Measurements from ENCODE around the gene EML4.

EML4 gene

DNA sequence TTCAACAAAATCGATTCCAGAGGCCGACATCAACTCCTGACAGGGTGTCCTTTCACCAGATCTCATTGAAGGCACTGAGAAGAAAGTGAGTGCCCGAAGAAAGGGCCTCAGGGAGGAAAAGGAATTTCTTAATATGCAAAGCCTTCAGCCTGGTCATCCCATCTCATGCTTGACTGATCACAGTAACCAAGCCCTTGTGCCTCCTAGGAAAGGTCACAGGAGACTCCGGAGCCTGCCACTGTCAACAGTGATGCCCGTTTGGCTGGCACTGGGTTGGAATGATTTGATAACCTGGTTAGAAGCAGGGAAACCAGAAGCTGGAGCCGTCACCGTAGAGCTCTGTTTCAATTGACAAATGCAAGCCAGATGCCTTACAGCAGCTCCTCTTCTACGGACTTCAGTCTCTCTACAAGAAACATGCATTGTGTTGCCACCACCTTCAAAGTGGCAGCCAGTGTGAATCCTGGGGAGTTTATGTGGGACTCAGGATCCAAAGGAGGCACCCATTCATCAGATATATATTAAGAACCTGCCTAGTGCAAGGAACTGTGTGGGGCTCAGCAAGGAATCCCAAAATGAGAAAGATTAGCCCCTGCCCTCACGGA is 167.3 kb downstream of the EML4 start:
- H3K27me3 Mint-ChIP-seq (ENCODE audit: low read depth, poor library complexity): peaks cover 3% of the 10 kb centered on the region
- no peak for DNase-seq
- peak overlapping the region; percentile 34 for H3K27ac Mint-ChIP-seq
- peaks cover 41% of the 10 kb centered on the region for H3K4me1 Mint-ChIP-seq
- H3K9me3 Mint-ChIP-seq: no peaks in the 10 kb centered on the region
- peaks cover 86% of the 10 kb centered on the region for H3K36me3 Mint-ChIP-seq (ENCODE audit: low read depth)
- TF ChIP-seq, protein P1, sequence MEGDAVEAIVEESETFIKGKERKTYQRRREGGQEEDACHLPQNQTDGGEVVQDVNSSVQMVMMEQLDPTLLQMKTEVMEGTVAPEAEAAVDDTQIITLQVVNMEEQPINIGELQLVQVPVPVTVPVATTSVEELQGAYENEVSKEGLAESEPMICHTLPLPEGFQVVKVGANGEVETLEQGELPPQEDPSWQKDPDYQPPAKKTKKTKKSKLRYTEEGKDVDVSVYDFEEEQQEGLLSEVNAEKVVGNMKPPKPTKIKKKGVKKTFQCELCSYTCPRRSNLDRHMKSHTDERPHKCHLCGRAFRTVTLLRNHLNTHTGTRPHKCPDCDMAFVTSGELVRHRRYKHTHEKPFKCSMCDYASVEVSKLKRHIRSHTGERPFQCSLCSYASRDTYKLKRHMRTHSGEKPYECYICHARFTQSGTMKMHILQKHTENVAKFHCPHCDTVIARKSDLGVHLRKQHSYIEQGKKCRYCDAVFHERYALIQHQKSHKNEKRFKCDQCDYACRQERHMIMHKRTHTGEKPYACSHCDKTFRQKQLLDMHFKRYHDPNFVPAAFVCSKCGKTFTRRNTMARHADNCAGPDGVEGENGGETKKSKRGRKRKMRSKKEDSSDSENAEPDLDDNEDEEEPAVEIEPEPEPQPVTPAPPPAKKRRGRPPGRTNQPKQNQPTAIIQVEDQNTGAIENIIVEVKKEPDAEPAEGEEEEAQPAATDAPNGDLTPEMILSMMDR (IDR thresholded peaks at IDR 0.05): no peak
- no peak overlapping the region for H3K4me3 Mint-ChIP-seq

DNA sequence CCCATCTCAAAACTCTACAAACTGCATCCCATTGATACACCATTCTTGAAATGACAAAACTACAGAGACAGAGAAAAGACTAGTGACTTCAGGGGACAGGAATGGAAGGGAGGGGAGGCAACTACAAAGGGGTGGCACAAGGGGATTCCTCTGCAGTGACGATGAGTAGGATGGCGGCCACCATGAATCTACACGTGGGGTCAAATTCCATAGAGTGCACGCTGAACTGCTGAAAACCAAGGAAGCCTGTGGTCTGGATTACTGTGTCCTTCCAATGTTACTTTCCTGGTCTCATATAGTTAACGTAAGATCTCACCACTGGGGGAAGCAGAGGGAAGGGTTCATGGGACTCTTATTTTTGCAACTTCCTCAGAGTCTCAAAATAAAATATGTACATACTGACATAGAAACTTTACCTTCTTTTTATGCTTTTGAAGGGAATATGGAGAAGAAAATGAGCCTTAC is 168.2 kb downstream of the EML4 start:
- Mint-ChIP-seq H3K27ac (no peak overlapping the region), H3K4me3 (no peak overlapping the region), H3K4me1 (peaks cover 50% of the 10 kb centered on the region), H3K36me3 (ENCODE audit: low read depth) (peaks cover 77% of the 10 kb centered on the region), H3K27me3 (ENCODE audit: low read depth, poor library complexity) (peaks cover 3% of the 10 kb centered on the region), H3K9me3 (no peaks in the 10 kb centered on the region)
- DNase-seq: no peak
- TF ChIP-seq, protein P1 (IDR thresholded peaks at IDR 0.05): no peak

DNA sequence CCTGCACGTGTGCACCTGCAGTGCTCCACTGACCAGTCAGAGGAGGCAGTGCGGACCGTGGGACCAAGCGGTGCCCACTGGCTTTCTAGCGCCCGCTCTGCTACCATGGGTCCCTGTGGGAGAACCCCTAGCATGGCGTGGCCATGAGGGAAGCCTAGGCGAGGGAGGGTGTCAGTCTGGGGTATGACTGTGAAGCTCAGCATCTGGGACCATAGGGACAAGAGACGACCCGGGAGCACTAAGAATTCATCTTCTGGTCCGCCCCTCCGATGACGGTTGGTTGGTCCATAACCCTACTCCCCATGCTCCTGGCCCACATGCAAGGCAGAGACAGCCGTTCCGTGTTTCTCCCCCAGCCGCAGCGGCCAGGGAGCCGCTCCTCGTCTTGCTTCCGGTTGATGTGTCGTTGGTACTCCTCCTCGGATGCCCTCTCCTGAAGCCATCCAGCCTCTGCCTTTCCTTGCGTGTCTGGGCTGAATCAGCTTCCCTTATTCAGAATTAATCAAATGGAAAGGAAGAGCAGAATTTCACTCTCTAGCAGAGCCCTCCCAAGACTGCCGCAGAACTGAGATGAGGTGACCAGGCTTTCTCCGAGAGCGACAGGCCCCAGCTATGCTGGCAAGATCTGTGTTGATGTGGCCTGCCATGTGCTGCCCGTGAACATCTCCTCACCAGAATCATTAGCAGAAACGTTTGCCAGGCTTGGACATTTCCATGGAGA is 168.9 kb downstream of the EML4 start:
- no peak for DNase-seq
- TF ChIP-seq, protein P1 (IDR thresholded peaks at IDR 0.05): no peak
- Mint-ChIP-seq H3K4me1 (peaks cover 56% of the 10 kb centered on the region), H3K27me3 (ENCODE audit: low read depth, poor library complexity) (peaks cover 3% of the 10 kb centered on the region), H3K27ac (peak overlapping the region; percentile 48), H3K9me3 (no peaks in the 10 kb centered on the region), H3K4me3 (no peak overlapping the region), H3K36me3 (ENCODE audit: low read depth) (peaks cover 72% of the 10 kb centered on the region)

DNA sequence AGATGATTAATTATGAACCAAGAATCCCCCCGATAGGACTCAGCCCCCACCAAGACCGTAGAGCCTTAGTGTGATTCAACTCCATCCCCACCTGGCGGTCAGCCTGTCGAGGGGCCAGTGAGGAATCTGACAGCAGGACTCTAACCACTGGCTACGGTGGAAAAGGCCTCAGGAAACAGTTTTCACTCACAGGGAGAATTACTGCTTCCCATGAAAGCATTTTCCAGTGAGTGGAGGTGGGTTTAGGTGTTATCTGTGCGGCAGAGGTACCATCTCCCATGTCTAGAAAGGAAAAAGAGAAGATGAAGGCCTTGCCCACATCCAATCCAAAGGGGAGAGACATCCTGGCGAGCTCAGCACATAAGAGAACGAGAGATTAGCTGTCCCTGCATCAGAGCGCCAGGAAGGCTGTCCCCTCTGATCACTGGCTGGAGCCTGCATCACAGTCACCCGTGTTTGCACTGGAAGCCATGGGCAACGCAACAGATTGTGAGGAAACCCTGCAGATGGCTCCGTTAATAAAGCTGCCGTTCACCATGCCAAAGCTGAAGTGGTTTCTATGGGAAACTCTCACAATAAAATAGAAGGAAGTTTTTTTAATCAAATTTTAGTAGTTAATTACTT is 169.5 kb downstream of the EML4 start:
- H3K27ac Mint-ChIP-seq: peak overlapping the region; percentile 15
- peaks cover 63% of the 10 kb centered on the region for H3K4me1 Mint-ChIP-seq
- no peaks in the 10 kb centered on the region for H3K9me3 Mint-ChIP-seq
- H3K36me3 Mint-ChIP-seq (ENCODE audit: low read depth): peaks cover 69% of the 10 kb centered on the region
- TF ChIP-seq, protein P1 (IDR thresholded peaks at IDR 0.05): no peak
- no peak for DNase-seq
- H3K4me3 Mint-ChIP-seq: no peak overlapping the region
- peaks cover 3% of the 10 kb centered on the region for H3K27me3 Mint-ChIP-seq (ENCODE audit: low read depth, poor library complexity)

DNA sequence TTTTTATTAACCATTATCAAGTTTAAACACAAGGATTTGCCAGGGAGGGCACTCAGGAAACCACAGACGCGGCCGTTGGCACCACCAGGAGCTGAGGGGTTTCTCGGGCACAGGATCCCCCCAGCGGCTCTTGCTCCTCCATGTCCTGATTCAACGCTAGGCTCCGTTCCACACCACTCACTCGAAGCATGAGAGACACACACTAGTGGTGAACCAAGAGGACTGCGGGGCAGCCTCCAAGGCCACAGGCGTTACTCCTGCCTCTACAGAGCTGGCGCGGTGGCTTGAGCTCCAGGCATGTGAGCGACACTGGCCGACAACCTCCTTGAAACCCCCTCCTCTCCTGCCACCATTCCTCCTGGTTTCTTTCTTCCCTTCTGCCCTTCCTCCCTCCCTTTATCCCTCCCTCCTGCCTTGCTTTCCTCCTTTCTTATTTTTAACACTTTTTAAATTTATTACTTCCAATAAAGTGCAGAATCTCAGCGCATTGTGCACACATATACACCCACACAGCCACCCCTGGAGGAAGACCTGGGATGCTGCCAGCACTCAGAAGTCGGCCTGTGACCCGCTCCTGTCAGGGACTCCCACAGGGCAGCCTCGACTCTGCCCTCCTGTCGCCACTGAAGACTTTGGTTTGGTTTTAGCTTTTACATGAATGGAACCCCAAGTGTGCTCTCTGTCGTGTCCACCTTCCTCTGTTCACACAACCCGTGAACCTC is 170.2 kb downstream of the EML4 start:
- Mint-ChIP-seq H3K9me3 (no peaks in the 10 kb centered on the region), H3K27ac (peak overlapping the region; percentile 69), H3K36me3 (ENCODE audit: low read depth) (peaks cover 68% of the 10 kb centered on the region), H3K4me3 (no peak overlapping the region), H3K27me3 (ENCODE audit: low read depth, poor library complexity) (peaks cover 3% of the 10 kb centered on the region), H3K4me1 (peaks cover 69% of the 10 kb centered on the region)
- DNase-seq: no peak
- TF ChIP-seq, protein P1 (IDR thresholded peaks at IDR 0.05): no peak
